HG02642 (cell line): ENCODE data around the gene SMURF2.

ENCODE experiments used
- ATAC-seq: cut with Tn5 transposase; IDR thresholded peaks from one replicate; pipeline ENCODE4 v1.9.1; 2021; ENCODE audit warnings: mild to moderate bottlenecking; ENCODE audit not compliant: unreplicated experiment, poor library complexity

SMURF2 gene

DNA sequence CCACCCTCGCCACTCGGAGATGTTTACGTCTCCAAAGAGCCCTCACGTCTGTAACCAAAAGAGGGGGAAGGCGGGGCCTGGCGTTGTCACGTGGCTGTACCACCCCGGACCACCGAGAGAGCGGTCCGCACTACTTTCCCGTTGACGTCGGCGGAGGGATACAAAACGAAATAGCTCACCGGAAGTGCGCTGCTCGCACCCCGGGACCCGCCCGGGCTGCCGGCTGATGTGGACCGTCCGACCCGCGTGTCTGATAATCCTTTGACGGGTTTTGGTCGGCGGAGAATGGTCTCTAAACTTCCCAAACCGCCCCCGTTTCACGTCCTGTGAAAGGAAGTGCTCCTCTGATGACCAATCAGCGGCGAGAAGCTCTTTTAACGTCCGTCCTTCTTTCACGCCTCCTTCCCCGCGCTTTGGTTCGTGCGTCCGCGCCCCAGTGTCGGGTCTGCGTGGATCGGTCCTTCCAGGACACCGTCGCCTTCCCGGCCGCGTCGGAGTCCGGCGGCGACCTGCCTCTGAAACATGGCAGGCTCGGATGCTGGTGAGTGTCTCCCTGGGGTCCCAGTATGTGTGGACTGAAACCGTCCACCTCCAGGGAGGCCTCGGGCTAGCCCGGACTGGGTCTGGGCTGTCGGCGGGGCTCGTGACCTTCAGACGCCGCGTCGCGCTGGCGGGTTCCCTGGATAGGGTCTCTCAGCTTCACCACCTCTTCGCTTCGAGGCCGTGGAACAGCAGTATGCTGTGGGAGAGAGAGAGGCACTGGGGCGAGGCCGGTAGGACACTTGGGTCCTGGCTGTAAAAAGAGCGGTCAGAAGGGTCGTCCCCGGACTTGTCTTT, 155.3 kb downstream of the SMURF2 start, which contains the start of gene CEP95:
CEP95 (plus strand) TSS at position 402 of the 837 bp plus-strand sequence; CDS start at position 523, 121 bp downstream.
- peak; percentile 66 for ATAC-seq

DNA sequence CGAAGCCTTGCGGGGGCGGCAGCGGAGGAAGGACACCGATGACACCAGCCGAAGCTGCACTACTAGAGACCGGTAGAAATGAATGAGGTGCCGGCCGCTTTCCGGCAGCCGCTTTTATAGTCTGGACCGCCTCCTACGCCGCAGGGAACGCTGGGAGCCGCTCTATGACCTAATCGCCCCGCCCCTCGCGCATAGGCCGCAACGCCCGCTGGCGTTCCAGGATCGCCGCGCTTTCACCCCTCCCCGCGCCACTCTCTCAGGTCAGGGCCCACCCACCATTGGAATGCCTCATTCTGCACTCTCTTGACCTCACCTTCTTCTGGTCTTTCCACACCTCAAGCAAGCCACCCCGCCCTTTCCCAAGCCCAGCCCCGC, 155.9 kb downstream of the SMURF2 start, which contains the start of gene DDX5:
DDX5 (minus strand) TSS at position 89 of the 375 bp plus-strand sequence. CDS start 170 bp downstream, outside the sequence.
- peak; percentile 64 for ATAC-seq

DNA sequence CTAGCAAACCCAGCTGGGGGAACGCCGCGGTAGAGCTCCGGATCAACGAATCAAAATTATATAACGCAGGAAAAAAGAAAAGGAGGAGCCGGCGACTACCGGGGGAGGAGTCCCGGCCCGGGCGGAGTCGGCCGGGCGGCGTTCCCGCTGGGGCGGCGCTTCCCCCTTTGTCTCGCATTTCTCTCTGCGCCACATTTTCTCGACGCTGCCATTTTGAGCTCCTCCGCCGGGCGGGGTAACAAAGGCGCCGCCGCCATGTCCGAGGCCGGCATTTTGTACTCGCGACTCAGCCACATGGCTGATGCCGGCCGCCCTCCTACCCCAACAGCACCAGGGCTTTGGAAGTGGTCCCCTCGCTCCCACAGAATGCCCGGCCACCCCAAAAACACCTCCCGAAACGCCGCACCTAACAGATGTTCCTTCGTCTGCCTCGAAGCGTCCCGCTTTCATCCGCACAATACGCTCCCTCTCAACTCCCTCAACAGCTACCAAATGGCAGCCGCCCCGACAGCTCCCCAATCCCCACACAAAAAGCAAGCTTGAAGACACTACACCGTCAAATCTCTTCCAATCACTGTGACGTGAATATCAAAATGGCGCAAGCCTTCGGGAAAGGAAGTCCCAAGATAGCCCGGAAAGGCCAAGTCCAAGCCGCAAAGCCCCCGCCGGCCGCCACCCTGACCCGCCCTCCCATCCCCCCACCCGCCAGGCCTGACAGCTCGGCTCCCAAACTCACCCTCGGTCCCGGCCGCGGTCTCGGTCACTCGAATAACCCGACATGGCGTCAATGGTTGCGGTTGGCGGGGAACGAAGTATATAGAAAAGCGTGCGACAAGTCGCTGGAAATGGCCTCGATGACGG, 156.5 kb downstream of the SMURF2 start:
- peak; percentile 26 for ATAC-seq

DNA sequence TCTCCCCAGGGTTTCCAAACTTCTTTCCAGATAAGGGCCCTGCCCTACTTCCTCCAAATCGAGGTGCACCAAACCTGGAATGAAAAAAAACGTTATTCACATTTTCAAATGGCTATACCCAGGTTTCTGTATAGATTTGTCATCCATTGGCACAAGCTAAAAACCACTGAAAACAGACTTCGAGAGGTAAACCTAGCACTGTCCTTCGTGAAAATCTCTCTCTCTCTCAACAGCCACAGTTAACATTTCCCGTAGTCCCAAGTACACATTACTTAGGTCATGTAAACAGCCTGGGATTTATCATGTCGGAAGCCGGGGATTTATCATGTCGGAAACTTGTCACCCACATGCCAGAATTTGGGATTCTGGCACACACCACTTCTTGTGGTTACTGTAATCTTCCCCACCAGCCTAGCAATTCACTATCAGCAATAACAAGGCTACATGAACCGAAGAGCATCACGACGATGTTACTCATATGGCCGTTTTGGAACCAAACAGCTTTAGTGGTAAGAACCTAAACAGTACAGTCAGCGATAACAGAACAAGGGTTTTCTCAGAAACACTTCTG, 157.3 kb downstream of the SMURF2 start:
- ATAC-seq = no peak

DNA sequence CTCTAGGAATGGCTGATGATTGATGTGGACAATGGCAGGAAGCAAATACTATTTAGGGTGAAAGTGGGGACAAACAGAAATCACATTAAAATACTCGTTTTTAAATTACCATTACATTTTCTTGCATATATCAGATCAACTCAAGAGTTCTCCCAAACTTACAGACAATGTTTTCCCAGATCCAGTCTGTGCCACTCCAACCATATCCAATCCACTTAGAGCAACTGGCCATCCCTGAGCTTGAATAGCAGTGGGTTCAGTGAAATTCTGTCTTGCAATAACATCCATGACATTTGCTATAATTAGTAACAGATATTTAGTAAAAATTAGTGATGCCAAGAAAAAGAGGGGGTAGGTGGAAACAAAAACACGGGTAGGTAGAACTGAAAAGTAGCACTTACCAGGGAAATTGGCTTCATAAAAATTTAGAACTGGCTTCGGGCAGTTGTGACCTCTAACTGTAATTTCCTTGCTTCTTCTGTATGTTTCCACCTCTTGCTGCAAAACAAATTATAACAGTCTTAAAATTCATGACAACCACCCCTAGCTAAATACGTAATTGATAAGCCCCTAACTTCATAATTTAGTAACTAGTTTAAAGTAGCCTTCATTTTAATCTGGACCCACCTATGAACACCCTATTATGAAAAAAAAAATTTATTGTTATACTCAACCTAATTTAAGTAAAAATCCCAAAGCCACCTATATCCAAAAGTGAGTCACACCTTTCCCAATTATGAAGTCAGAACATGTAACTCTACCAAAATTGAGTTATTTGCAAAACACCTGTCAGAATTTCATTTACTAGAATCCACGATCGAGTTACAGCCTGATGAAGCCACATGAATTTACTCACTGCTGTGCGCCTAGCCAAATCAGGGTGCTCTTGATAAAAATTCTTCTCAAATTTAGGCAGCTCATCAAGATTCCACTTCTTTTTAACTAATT, 158.0 kb downstream of the SMURF2 start:
- no peak for ATAC-seq

DNA sequence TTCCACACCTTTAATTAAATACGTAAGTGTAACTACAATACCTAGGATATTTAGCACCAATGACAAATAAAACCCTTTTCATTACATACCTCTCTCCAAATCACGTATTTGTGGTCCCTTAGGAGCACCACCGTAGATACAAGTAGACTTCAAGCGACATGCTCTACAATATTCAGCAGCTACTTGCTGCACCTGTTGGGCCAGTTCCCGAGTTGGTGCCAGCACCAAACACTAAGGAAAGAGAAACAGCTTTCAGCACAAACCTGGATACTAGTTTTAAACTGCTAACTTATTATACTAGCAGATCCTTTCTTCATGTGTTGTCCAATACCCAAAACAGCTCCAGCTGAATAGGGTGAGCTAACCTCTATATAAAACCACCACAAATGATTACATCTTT, 158.8 kb downstream of the SMURF2 start:
- no peak for ATAC-seq

DNA sequence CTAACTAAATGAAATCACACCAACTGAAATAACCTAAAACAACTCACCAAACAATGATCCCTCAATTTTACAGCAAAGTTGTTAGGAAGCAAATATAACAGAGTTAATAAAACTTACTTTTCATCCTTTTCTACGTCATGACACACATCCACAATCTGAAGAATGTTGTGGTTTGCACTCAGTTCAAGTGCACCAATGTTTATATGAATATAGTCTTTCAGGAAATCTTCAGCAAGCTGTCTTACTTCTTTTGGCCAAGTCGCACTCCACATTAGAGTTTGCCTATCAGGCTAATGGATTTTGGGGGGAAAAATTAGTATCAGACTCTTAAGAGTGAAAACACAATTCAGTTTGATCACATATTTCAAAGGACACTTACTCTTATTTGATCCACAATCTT, 159.3 kb downstream of the SMURF2 start:
- ATAC-seq = no peak

DNA sequence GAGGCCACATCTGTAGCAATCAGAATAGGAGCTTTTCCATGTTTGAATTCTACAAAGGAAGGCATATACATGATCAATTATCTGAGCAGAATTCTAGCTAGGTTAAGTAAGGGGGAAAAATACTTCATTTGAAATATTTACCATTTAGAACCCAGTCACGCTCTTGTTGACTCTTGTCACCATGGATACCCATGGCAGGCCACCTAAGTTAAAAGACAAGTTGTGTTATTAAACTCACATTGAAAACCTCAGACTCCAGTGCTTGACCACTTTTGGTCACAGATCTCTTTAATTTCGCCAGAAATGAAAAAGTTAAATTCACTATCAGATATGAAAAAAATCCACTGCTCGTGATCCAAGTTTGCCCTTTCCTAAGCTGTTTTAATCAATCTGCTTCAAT, 160.1 kb downstream of the SMURF2 start:
- ATAC-seq = no peak

DNA sequence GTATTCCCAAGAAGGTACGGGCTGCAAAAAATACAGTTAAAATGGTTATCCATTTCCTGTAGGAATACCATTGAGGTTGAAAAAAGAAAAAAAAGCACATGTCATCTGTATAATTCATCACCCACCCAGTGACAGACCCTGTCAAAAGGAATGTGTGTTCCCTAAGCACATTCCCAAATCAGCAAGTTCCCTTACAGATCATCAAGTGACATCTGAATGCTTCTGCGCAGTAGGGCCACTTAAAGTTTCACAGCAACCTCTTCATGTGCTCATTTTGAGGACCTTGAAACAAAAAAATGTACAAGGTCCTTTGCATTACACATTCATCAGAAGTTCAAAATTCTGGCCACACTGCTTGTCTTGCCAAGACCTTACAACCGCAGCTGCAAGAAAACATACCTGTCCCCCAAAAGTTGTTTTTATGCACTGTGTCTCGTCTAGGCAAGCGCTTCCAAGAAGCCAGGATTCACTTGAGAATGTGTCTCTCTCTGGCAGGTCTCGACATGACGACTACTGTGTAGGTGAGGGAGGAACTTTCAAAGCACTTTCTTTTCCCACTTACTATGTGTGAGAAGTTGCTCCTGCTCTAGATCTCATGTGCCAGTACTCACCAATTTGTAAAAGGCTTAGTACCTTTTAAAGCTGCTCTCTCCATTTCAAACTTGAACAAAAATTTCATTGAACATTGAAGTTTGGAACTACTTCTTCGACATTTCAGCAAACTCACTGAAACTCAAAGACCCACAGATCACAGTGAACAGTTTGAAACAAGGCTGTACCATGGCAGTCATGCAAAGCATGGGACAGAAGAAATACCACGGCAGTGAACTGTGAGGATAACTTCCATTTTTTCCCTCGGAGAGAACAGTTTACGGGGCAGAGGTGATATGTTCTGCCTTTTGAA, 161.0 kb downstream of the SMURF2 start:
- no peak for ATAC-seq

DNA sequence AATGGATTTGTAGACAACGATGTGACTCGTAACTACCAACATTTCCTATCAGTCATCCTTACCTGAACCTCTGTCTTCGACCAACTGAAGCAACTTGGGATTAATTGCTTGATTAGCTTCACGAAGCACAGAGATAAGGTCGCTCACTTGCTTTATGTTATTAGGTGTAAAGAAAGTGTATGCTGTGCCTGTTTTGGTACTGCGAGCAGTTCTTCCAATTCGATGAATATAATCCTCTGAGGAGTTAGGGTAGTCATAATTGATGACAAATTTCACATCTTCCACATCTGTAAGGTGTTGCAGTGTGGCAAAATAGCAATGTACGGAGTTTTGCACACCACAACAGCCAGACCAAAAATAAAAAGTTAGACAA, 161.6 kb downstream of the SMURF2 start:
- ATAC-seq = no peak

DNA sequence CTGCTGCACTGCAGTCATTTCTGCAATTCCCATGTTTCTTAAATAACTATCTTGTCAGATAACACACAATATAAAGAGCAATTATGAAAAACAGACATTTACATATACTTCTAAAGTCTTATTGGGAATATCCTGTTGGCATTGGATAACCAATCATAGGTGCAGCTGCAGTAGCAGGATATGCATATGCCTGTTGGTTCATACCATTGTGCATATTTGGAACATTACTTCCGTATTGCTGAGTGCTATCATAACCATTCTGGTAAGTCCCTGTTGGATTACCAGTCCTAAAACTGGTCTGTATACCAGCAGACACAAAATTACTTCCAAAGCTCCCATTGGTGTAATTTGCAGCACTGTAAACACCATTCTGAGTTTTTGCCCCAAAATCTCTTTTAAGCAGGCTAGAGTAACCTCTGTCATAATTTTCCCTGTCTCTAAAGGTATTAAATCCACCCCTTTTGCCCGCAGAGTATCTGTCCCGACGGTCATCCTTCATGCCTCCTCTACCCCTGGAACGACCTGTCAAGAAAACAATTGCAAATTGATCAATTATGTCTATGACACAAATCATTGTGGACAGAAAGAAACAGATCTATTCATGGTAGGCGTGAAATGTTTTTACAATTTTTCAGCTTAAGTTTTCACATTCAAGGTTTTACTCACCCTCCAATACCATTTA, 162.2 kb downstream of the SMURF2 start:
- ATAC-seq = no peak

DNA sequence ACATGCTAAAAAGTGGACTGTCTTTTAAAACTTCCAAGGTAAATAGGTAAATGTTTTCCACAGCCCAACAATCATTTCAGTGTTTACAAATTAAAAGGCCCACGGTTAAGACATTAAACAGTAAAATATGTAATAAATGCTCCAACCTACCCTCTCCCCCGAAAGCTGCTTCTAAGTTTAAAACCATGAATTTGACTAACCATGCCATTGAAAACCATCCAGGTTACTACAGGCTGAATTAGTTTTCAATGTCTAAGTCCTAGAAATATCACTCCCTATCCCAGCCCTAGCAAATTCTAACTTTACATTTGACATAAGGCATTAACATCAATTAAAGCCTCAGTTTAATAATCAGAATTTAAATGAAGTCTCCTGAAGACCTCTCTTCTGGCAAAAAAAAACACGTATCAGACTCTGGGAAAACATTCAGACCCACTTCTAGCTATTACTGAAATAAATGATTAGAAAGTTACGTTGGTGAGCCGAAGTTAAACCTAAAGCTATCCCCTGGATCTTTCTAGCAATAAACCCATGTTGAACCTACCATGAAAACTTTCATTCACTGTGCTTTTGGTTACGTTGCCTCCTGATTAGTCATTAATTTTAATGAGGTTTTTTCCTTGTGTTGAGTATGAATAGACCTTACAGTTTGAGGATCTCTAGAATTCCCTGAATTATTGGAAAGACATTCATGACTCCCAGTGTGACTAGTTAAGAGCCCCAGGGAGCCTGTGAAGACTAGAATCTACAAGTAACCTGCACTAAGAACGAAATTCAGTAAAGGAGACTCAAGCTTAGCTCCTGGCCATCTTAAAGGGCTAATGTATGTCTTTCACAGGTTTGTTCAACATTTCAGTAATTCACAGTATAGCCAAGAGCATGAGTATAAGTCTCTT, 163.6 kb downstream of the SMURF2 start:
- ATAC-seq = no peak

DNA sequence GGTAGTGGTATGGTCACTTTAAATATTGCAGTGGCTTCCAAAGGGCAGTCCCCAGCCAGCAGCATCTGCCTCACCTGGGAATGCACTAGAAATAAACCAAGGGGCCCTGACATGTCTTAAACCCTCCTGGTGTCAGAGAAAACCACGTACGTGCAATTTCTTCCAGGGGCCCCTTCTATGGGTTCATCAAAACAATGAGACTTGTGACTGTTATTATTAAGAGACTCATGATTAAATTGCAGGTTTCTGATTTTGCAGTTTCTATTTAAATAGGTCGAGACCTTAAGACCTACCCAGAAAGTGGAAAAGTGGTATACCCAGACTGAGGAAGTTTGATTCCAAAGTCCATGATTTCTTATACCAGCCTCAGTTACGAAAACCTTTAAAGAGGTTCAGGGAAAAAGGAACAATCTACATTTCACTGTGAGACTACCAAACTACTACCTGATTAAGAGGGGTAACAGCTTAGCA, 164.5 kb downstream of the SMURF2 start:
- ATAC-seq = no peak

DNA sequence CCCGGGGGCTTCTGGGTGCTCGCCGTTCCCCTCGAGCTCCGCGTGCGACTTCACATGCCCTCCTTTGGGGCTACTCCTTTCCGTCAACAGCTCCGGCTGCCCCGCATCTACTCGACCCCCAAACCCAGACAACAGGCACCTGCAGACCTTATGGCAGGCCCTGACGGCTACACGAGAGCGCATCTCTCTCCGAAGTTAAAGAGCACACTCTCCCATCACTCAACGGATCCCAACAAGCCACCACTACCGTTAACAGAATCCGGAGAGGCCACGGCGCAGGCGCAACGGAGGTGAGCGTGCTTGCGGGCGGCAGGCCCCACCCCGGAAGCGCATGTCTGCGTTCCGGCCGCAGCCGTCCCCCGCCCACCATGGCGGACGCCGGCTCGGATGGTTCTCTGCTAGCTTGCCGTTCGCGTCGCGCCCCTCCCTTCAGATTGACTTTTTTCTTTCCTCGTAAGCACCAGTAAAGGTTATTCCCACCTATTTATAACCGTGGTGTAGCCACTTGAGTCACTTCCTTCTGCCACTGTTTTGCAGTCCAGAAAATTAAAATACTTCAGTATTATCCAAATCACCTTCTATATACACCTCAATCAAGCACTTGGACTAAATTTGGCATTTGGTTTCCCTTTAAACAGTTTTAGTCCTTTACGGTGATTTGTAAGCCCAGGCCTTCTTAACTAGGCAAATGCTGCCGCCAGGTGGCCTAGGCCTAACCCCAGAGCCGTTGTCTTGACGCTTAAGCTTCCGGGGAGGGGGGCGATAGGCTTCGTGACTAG, 165.1 kb downstream of the SMURF2 start, which contains the start of gene POLG2:
POLG2 (minus strand) TSS at position 269 of the 779 bp plus-strand sequence; CDS start at position 183, 86 bp downstream.
- peak; percentile 88 for ATAC-seq

DNA sequence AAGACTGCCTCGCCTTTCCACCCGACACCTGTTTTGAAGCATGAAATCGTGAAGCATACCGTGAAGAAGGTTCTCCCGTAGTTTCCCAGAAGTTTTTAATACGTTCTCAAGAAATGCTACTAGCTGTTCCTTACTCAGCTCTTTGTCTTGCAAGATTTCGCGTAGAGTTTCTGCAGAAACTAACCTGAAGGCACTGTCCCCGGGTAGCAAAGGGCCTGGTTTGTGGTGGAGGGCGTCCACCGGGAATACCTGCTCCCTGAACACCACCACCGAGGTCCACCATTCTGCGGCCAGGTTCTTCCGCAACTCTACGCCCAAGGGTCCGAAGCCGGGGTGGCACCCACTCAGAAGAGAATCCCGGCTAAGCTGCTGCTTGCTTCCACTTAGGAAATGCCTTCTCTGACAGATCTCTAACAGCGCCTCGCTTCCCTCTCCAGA, 165.7 kb downstream of the SMURF2 start:
- no peak for ATAC-seq
